OCI-LY3 (cell line): ENCODE results near the gene GADL1.
A peak's percentile ranks its signal among the peaks of the same experiment; 100 is the strongest.

Experiments used
- H2AFZ ChIP-seq: fragments of 200-600, 300-600 bp; shearing (Covaris generic); 2 replicates; pipeline ENCODE4 v1.6.0; 2014; ENCODE audit warnings: antibody characterized with exemption, low read depth, low read length
- H3K27ac ChIP-seq: fragments of 200-600, 300-600 bp; sonication (generic); 2 replicates; pipeline ENCODE4 v1.5.1; 2014; ENCODE audit warnings: mild to moderate bottlenecking, low read length, moderate library complexity, mixed read lengths
- H3K27me3 ChIP-seq: fragments of 200-600, 300-600 bp; sonication (generic); 2 replicates; pipeline ENCODE4 v1.6.1; 2014; ENCODE audit warnings: low read depth, low read length, mixed read lengths
- H3K36me3 ChIP-seq: fragments of 200-600, 300-600 bp; sonication (generic); replicated peaks from 2 replicates; pipeline ENCODE3; 2014; ENCODE audit warnings: low read depth, low read length, mixed read lengths
- H3K4me1 ChIP-seq: fragments of 300-600, 200-600 bp; sonication (generic); 2 replicates; pipeline ENCODE4 v1.6.1; 2014; ENCODE audit warnings: low read length, mixed read lengths
- H3K4me2 ChIP-seq: fragments of 200-600, 300-600 bp; sonication (generic); 2 replicates; pipeline ENCODE4 v1.6.1; 2014; ENCODE audit warnings: low read length, mixed read lengths
- H3K4me3 ChIP-seq: fragments of 300-600, 200-600 bp; sonication (generic); 2 replicates; pipeline ENCODE4 v1.5.1; 2014; ENCODE audit warnings: antibody characterized with exemption, mild to moderate bottlenecking, low read length, moderate library complexity
- H3K79me2 ChIP-seq: fragments of 300-600, 200-600 bp; shearing (Covaris generic); 2 replicates; pipeline ENCODE4 v1.6.1; 2014; ENCODE audit warnings: mild to moderate bottlenecking, low read length, mixed read lengths
- H3K9ac ChIP-seq: fragments of 300-600, 200-600 bp; shearing (Covaris generic); 2 replicates; pipeline ENCODE4 v1.6.0; 2014; ENCODE audit warnings: mild to moderate bottlenecking, low read length, moderate library complexity
- H3K9me3 ChIP-seq: fragments of 200-600, 300-600 bp; shearing (Covaris generic); 2 replicates; pipeline ENCODE4 v1.6.1; 2014; ENCODE audit warnings: low read length, mixed read lengths; ENCODE audit not compliant: insufficient read depth
- H4K20me1 ChIP-seq: fragments of 200-600, 300-600 bp; sonication (generic); 2 replicates; pipeline ENCODE4 v1.6.1; 2016; ENCODE audit warnings: low read length, mixed read lengths; ENCODE audit not compliant: insufficient read depth
- EZH2phosphoT487 ChIP-seq: fragments of 200-600 bp; shearing (Covaris generic); IDR thresholded peaks from 2 replicates; pipeline ENCODE4 v1.6.1; 2018; ENCODE audit warnings: antibody characterized with exemption, mixed run types, low read depth
- TF ChIP-seq, protein P1 (sequence below): fragments of 200-600, 300-600 bp; sonication (generic); IDR thresholded peaks from 2 replicates; pipeline ENCODE4 v1.5.1; 2014; ENCODE audit warnings: antibody characterized with exemption, low read length, low read depth

Gene GADL1

DNA sequence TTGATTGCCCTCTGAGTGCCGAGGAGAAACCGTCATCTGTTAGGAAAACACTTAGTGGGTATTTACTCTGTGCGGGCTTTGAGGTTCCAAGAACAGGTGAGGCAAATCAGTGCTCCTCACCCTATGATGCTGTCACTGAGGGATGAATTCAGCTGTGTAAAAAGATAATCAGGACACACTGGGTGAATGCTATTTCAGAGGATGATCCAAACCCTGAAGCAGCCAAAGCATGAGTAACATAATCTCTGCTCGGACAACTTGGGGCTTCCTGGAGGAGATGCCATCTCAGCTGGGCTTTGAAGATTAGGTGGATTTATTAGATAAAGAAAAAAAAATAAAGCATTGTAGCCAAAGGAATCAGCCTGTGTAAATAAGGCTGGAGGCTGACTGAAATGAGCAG, 10.5 kb upstream of the GADL1 start:
- H3K4me1 ChIP-seq: peaks cover 3% of the 10 kb centered on the region
- no peak for TF ChIP-seq EZH2phosphoT487
- TF ChIP-seq, protein P1, sequence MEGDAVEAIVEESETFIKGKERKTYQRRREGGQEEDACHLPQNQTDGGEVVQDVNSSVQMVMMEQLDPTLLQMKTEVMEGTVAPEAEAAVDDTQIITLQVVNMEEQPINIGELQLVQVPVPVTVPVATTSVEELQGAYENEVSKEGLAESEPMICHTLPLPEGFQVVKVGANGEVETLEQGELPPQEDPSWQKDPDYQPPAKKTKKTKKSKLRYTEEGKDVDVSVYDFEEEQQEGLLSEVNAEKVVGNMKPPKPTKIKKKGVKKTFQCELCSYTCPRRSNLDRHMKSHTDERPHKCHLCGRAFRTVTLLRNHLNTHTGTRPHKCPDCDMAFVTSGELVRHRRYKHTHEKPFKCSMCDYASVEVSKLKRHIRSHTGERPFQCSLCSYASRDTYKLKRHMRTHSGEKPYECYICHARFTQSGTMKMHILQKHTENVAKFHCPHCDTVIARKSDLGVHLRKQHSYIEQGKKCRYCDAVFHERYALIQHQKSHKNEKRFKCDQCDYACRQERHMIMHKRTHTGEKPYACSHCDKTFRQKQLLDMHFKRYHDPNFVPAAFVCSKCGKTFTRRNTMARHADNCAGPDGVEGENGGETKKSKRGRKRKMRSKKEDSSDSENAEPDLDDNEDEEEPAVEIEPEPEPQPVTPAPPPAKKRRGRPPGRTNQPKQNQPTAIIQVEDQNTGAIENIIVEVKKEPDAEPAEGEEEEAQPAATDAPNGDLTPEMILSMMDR: no peak
- H3K79me2 ChIP-seq: no peaks in the 10 kb centered on the region
- H3K9ac ChIP-seq: no peak overlapping the region
- H3K4me3 ChIP-seq: no peak overlapping the region
- no peak overlapping the region for H3K27ac ChIP-seq
- H3K4me2 ChIP-seq: no peak overlapping the region
- H3K27me3 ChIP-seq: no peaks in the 10 kb centered on the region
- H3K36me3 ChIP-seq: no peaks in the 10 kb centered on the region
- no peaks in the 10 kb centered on the region for H4K20me1 ChIP-seq
- no peaks in the 10 kb centered on the region for H3K9me3 ChIP-seq
- no peak overlapping the region for H2AFZ ChIP-seq

DNA sequence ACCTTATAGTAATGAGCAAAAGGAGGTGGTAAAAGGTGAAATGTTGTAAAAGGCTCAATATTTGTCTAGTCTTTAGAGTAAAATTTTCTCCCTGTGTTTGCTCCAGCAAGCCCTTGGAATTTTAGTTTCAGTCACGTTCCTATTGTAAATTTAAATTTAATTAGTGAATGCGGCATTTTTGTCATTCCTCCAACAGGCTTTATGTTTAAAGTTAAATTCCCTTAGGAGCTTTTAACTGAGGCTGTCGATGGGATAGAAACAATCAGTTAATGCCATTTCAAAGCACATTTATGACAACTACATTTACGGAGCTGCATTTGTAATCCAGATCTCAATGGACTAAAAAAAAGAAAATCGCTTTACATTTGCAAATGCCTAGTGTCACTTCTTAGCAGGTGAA, 868 bp upstream of the GADL1 start:
- Histone ChIP-seq H2AFZ (no peak overlapping the region), H3K27me3 (peaks cover 34% of the 10 kb centered on the region), H3K79me2 (no peaks in the 10 kb centered on the region), H3K4me2 (0 out of 2 replicates have a peak overlapping the region, but pooled peaks have one; percentile 88), H4K20me1 (no peaks in the 10 kb centered on the region), H3K4me1 (peaks cover 11% of the 10 kb centered on the region), H3K9ac (no peak overlapping the region), H3K27ac (no peak overlapping the region), H3K9me3 (no peaks in the 10 kb centered on the region), H3K4me3 (no peak overlapping the region), H3K36me3 (no peaks in the 10 kb centered on the region)
- TF ChIP-seq, protein P1: no peak
- no peak for TF ChIP-seq EZH2phosphoT487

DNA sequence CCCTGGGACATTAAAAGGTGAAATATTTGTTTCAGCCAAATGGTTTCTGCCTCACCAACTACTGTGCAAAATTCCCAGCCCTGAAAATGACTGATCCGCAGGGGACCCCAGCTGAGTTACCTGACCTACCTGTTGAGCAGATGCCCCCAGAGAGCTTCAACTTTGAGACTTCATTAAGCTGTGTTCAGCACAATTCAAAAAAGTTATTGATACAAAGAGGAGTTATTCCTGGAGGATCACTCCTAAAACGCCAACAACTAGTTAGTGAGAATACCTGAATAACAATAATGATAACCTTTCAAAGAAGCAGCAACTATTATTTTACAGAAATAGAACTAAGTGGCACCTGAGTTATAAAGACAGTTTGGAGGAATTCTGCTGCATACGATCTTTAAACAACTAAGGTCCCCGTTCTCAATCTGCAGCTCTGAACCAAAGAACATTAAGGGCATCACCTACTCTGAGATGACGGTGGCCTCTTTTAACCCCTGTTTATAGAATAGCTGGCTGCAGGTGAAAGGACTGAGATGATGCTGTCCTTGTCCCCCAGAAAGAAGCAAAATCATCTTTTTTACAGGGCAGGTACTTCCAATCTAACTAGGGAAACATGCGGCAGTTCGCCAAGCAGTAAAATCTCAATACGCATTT, 659 bp downstream of the GADL1 start:
- H4K20me1 ChIP-seq: no peaks in the 10 kb centered on the region
- H3K9me3 ChIP-seq: no peaks in the 10 kb centered on the region
- H3K4me1 ChIP-seq: 0 out of 2 replicates have a peak, but pooled peaks cover 3% of the 10 kb centered on the region
- no peak overlapping the region for H3K27ac ChIP-seq
- H3K36me3 ChIP-seq: no peaks in the 10 kb centered on the region
- H3K4me3 ChIP-seq: peak overlapping the region; percentile 78
- peak overlapping the region; percentile 88 for H3K4me2 ChIP-seq
- peak overlapping the region; percentile 50; the same call in 1 of the 2 replicates for H2AFZ ChIP-seq
- 0 out of 2 replicates have a peak overlapping the region, but pooled peaks have one; percentile 17 for H3K9ac ChIP-seq
- TF ChIP-seq, protein P1: no peak
- TF ChIP-seq EZH2phosphoT487: no peak
- H3K27me3 ChIP-seq: peaks cover 38% of the 10 kb centered on the region
- H3K79me2 ChIP-seq: no peaks in the 10 kb centered on the region

DNA sequence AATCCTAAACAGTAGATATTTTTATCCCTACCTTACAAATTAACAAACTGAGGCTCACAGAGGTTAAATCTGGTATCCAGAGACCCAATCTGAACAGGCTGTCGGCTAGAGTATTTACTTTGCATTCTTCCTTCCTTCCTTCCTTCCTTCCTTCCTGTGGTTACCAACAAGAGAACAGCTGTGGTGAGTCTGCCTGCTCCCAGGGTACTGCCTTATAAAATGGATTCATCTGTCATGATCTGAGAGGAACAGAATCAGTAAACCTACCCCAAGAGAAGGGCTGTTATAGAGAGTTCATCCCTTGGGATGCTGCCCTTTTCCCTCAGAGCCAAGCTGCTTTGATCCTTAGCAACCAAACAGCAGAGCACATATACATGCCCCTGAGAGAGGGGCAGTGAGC, 3.6 kb downstream of the GADL1 start:
- H3K27me3 ChIP-seq: peaks cover 36% of the 10 kb centered on the region
- no peak overlapping the region for H3K27ac ChIP-seq
- TF ChIP-seq, protein P1: no peak
- TF ChIP-seq EZH2phosphoT487: no peak
- H2AFZ ChIP-seq: no peak overlapping the region
- no peak overlapping the region for H3K9ac ChIP-seq
- no peak overlapping the region for H3K4me3 ChIP-seq
- no peaks in the 10 kb centered on the region for H4K20me1 ChIP-seq
- H3K4me2 ChIP-seq: no peak overlapping the region
- H3K36me3 ChIP-seq: no peaks in the 10 kb centered on the region
- no peaks in the 10 kb centered on the region for H3K79me2 ChIP-seq
- no peaks in the 10 kb centered on the region for H3K9me3 ChIP-seq
- H3K4me1 ChIP-seq: 0 out of 2 replicates have a peak, but pooled peaks cover 3% of the 10 kb centered on the region
